Pancreas (tissue), 10 donors: ENCODE results near the gene PTPRD. TPM values are rescaled to one million over a fixed set of nuclear protein-coding genes. Genes with fewer than 3 reads are reported as not detected.

ENCODE experiments used
- ATAC-seq, 4 donors: fragments of 200-7000 bp; cut with Tn5 transposase; one replicate each; pipeline versions ENCODE4 v1.8.0 to v1.9.1; 2020; ENCODE audit warnings: mild to moderate bottlenecking in 4 of 4, moderate library complexity in 4 of 4
- DNase-seq, 6 donors: peaks; one replicate each; pipeline ENCODE4 v3.0.0-alpha.2; 2020
- FAIRE-seq: peaks from 2 replicates; lab custom pipeline; 2012; peaks lifted over from hg19 to GRCh38; lab: Jason Lieb, UNC
- H3K27ac ChIP-seq, 4 donors: fragments of 200-600 bp; sonication (generic); 1 replicate in 3 of 4; 2 replicates in 1 of 4; pipeline versions ENCODE4 v1.5.0 to v1.8.0; 2020
- H3K27me3 ChIP-seq, 4 donors: fragments of 200-600 bp; one replicate each; pipeline ENCODE4 v1.8.0; 2021
- H3K36me3 ChIP-seq, 3 donors: fragments of 200-600 bp; sonication (generic) in 1 of 3; one replicate each; pipeline versions ENCODE4 v1.5.0 to v1.8.0; 2020 to 2021
- H3K4me1 ChIP-seq, 3 donors: fragments of 200-600 bp; one replicate each; pipeline ENCODE4 v1.8.0; 2021
- H3K4me3 ChIP-seq, 4 donors: fragments of 200-600 bp; sonication (generic) in 2 of 4; one replicate each; pipeline versions ENCODE4 v1.5.0 to v1.8.0; 2020 to 2021
- H3K9me3 ChIP-seq, 4 donors: fragments of 200-600 bp; one replicate each; pipeline ENCODE4 v1.8.0; 2021
- WGBS, 2 donors: extraction: QIAGEN DNeasy Blood & Tissue Kit; methylation state at CpG; one replicate each; pipeline ENCODE4 v1.1.7; 2013; 5-methylcytosine and 5-hydroxymethylcytosine counted together
- intact Hi-C, 3 donors: fragments of 100-400 bp; cut with DNase I; formaldehyde crosslinking; loops; one replicate each; pipeline versions ENCODE4 v1.11.1 to v1.14.2; 2022
- polyA plus RNA-seq, 2 donors: library from polyadenylated mRNA; stranded (reverse); fragments of 200-250 nt; gene quantifications; one replicate each; pipeline ENCODE4 v1.2.3, GENCODE V29; 2013
- total RNA-seq, 6 donors: library from RNA; stranded (reverse); fragmentation: NEBNext Ultra II Directional in 4 of 6; extraction: Animal tissue kit (Norgen Biotek cat#: 25700) in 4 of 6; gene quantifications; one replicate each; pipeline versions ENCODE4 v1.2.1 to v1.2.4, GENCODE V29; 2021 to 2023
- TF ChIP-seq, protein P1 (sequence below), 4 donors: fragments of 200-600 bp; sonication (generic) in 3 of 4; IDR thresholded peaks; one replicate each; pipeline versions ENCODE4 v1.5.0 to v1.8.0; 2021; ENCODE audit warnings: antibody characterized with exemption in 4 of 4
- donor health status: healthy with polysubstance abuse.
- donor health status: DM: no; HTN: no; CAD: no; lungs with moderate emphysema.
- donor health status: DM: no; HTN: no; CAD: no.
- donor health status: control.
- donor health status: control.
- donor health status: Bipolar disorder and iron deficiency.
- donor health status: DM: yes; HTN: yes; CAD: no.
- donor health status: DM: no; HTN: no; CAD: no.
- donor health status: DM: no; HTN: no; CAD: no.
- donor health status: DM: yes; HTN: yes; CAD: no.

PTPRD gene
- total and polyA plus RNA-seq, 8 donors: 2.1 to 21.7 (median 5.1) TPM

DNA sequence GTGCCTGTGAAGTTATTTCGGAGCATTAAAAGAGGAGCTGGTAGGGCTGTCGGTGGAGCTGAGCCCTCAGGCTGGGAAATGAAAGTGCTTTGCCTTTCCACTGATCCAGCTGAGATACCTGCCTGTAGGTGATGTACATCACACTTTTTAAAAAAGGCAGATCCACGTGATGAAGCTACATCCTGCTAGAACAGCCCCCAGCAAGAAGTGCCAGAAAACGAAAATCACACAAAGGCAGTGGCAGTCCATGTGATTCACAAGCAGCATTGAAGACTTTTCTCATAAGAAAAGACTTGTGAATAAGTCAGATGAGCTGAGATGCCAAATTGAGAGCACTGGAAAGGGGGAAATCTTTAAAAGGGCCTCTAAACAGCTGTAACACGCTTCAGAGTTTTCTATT lies 765.1 kb downstream of the PTPRD start:
- Histone ChIP-seq H3K9me3 (no peaks in the 10 kb centered on the region), H3K27me3 (no peaks in the 10 kb centered on the region), H3K4me3 (no peak overlapping the region), H3K36me3 (no peaks in the 10 kb centered on the region), H3K27ac (no peak overlapping the region), H3K4me1 (no peaks in the 10 kb centered on the region)
- ATAC-seq (no peak), FAIRE-seq (no peak), DNase-seq (no peak)
- TF ChIP-seq, protein P1, sequence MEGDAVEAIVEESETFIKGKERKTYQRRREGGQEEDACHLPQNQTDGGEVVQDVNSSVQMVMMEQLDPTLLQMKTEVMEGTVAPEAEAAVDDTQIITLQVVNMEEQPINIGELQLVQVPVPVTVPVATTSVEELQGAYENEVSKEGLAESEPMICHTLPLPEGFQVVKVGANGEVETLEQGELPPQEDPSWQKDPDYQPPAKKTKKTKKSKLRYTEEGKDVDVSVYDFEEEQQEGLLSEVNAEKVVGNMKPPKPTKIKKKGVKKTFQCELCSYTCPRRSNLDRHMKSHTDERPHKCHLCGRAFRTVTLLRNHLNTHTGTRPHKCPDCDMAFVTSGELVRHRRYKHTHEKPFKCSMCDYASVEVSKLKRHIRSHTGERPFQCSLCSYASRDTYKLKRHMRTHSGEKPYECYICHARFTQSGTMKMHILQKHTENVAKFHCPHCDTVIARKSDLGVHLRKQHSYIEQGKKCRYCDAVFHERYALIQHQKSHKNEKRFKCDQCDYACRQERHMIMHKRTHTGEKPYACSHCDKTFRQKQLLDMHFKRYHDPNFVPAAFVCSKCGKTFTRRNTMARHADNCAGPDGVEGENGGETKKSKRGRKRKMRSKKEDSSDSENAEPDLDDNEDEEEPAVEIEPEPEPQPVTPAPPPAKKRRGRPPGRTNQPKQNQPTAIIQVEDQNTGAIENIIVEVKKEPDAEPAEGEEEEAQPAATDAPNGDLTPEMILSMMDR (IDR thresholded peaks at IDR 0.05): no peak
- intact Hi-C loops: no loop called here
- WGBS, 2 donors: 48 to 51% methylated on average over 5 of the region's 5 CpGs

DNA sequence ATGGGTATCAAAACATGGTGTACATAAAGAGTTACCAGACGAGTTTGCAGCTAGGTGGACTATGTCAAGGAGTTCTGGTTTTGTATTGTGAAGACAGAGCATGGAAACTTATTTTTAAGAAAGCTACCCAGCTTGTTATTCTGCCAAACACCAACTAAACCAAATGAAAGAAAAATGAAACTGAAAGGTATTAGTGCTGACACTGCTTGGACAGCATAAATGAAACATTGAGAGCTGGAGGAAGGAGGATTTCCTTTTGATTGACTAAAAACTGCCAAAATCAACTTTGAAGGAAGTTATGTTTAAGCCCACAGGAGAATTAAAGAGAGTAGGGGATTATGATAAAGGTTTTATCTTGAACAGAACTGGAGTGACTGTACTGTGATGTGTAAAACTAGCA lies 766.2 kb downstream of the PTPRD start:
- no peak for DNase-seq
- Histone ChIP-seq H3K9me3 (no peaks in the 10 kb centered on the region), H3K27me3 (no peaks in the 10 kb centered on the region), H3K4me1 (no peaks in the 10 kb centered on the region), H3K4me3 (no peak overlapping the region), H3K27ac (no peak overlapping the region), H3K36me3 (no peaks in the 10 kb centered on the region)
- WGBS, 2 donors: 24 to 32% methylated on average over 1 of the region's 1 CpG
- intact Hi-C loops: no loop called here
- TF ChIP-seq, protein P1 (IDR thresholded peaks at IDR 0.05): no peak
- ATAC-seq: no peak
- no peak for FAIRE-seq

DNA sequence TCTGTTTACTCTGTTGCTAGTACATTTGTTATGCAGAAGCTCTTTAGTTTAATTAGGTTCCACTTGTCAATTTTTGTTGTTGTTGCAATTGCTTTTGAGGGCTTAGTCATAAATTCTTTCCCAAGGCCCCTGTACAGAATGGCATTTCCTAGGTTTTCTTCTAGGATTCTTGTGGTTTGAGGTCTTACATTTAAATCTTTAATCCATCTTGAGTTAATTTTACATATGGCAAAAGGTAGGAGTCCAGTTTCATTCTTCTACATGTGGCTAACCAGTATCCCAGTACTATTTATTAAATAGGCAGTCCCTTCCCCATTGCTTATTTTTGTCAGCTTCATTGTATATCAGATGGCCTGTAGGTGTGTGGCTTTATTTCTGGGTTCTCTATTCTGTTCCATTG lies 792.4 kb downstream of the PTPRD start:
- TF ChIP-seq, protein P1 (IDR thresholded peaks at IDR 0.05): no peak
- FAIRE-seq (no peak), DNase-seq (no peak), ATAC-seq (no peak)
- no peak overlapping the region for H3K4me3 ChIP-seq
- no peaks in the 10 kb centered on the region for H3K9me3 ChIP-seq
- H3K4me1 ChIP-seq: no peaks in the 10 kb centered on the region
- H3K27me3 ChIP-seq: no peaks in the 10 kb centered on the region
- H3K27ac ChIP-seq: no peak overlapping the region
- intact Hi-C loops: no loop called here
- H3K36me3 ChIP-seq: no peaks in the 10 kb centered on the region

DNA sequence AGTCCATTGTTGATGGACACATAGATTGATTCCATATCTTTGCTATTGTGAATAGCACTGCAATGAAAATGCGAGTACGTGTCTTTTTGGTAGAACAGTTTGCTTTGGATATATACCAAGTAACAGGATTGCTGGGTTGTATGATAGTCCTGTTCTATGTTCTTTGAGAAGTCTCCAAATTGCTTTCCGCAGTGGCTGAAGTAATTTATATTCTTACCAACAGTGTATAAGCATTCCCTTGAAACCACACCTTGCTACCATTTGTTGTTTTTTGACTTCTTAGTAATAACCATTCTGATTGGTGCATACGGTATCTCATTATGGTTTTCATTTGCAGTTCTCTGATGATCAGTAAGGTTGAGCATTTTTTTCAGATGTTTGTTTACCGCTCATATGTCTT lies 792.9 kb downstream of the PTPRD start:
- DNase-seq: no peak
- intact Hi-C loops: no loop called here
- Histone ChIP-seq H3K36me3 (no peaks in the 10 kb centered on the region), H3K4me3 (no peak overlapping the region), H3K27me3 (no peaks in the 10 kb centered on the region), H3K9me3 (no peaks in the 10 kb centered on the region), H3K27ac (no peak overlapping the region), H3K4me1 (no peaks in the 10 kb centered on the region)
- TF ChIP-seq, protein P1 (IDR thresholded peaks at IDR 0.05): no peak
- 82 to 88% methylated on average over 5 of the region's 5 CpGs for WGBS, 2 donors
- no peak for FAIRE-seq
- ATAC-seq: no peak

DNA sequence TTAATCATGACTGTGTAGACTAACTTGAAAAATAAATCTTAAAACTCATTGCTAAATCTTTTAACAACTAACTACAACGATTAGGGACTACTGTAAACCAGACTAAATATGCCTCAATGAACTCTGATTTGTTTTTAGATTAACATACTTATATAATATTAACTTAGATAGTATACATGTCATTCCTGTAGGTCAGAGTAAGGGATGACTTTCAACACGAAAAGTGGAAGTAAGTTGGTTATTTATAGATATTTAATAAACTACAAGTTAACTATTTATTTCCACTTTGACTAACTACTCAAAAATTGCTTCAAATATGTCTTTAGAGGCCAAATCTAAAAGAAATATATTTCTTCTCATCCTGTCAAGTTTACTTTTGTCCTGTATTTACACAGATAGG lies 795.6 kb downstream of the PTPRD start:
- H3K4me1 ChIP-seq: no peaks in the 10 kb centered on the region
- TF ChIP-seq, protein P1 (IDR thresholded peaks at IDR 0.05): no peak
- ATAC-seq (no peak), FAIRE-seq (no peak), DNase-seq (no peak)
- no peaks in the 10 kb centered on the region for H3K27me3 ChIP-seq
- intact Hi-C loops: no loop called here
- H3K4me3 ChIP-seq: no peak overlapping the region
- H3K27ac ChIP-seq: no peak overlapping the region
- H3K36me3 ChIP-seq: no peaks in the 10 kb centered on the region
- WGBS, 2 donors: 16 to 23% methylated on average over 2 of the region's 2 CpGs
- no peaks in the 10 kb centered on the region for H3K9me3 ChIP-seq
